ENCODE measurements around the gene ITPR1.

The ITPR1 gene

GRCh38 chr3:4533489-4534443 lies 40.6 kb downstream of the ITPR1 start:
- no peak for DNase-seq (ENCODE audit: low read depth in 2 of 2)

- no peak for DNase-seq (ENCODE audit: low read depth in 2 of 2)
These were observed 41.8 kb downstream of the ITPR1 start for GRCh38 chr3:4534906-4535305.

GRCh38 chr3:4536260-4536659 lies 43.1 kb downstream of the ITPR1 start:
- DNase-seq (ENCODE audit: low read depth in 2 of 2), result no peak

- DNase-seq (ENCODE audit: low read depth in 2 of 2), result no peak
These were observed 47.1 kb downstream of the ITPR1 start for GRCh38 chr3:4540267-4540666.

GRCh38 chr3:4543110-4543509 lies 50.0 kb downstream of the ITPR1 start:
- DNase-seq (ENCODE audit: low read depth in 2 of 2), result no peak

GRCh38 chr3:4546346-4547178 lies 53.4 kb downstream of the ITPR1 start:
- DNase-seq (ENCODE audit: low read depth in 2 of 2), result no peak

- no peak for DNase-seq (ENCODE audit: low read depth in 2 of 2)
These were observed 54.7 kb downstream of the ITPR1 start for GRCh38 chr3:4547799-4548198.

- no peak for DNase-seq (ENCODE audit: low read depth in 2 of 2)
These were observed 55.2 kb downstream of the ITPR1 start for GRCh38 chr3:4548356-4548755.

GRCh38 chr3:4548780-4549179 lies 55.6 kb downstream of the ITPR1 start:
- DNase-seq (ENCODE audit: low read depth in 2 of 2), result no peak

- DNase-seq (ENCODE audit: low read depth in 2 of 2), result no peak
These were observed 56.7 kb downstream of the ITPR1 start for GRCh38 chr3:4549896-4550295.

GRCh38 chr3:4551051-4551711 lies 58.0 kb downstream of the ITPR1 start:
- no peak for DNase-seq (ENCODE audit: low read depth in 2 of 2)

- DNase-seq (ENCODE audit: low read depth in 2 of 2), result no peak
These were observed 58.8 kb downstream of the ITPR1 start for GRCh38 chr3:4551794-4552442.

GRCh38 chr3:4552811-4553210 lies 59.7 kb downstream of the ITPR1 start:
- DNase-seq (ENCODE audit: low read depth in 2 of 2), result no peak

GRCh38 chr3:4561661-4562060 lies 68.5 kb downstream of the ITPR1 start:
- DNase-seq (ENCODE audit: low read depth in 2 of 2), result no peak

GRCh38 chr3:4562595-4562994 lies 69.4 kb downstream of the ITPR1 start:
- DNase-seq (ENCODE audit: low read depth in 2 of 2), result no peak

- no peak for DNase-seq (ENCODE audit: low read depth in 2 of 2)
These were observed 71.1 kb downstream of the ITPR1 start for GRCh38 chr3:4564270-4564669.

GRCh38 chr3:4564928-4565586 lies 71.9 kb downstream of the ITPR1 start:
- DNase-seq (ENCODE audit: low read depth in 2 of 2), result no peak

GRCh38 chr3:4565809-4566501 lies 72.8 kb downstream of the ITPR1 start:
- no peak for DNase-seq (ENCODE audit: low read depth in 2 of 2)

GRCh38 chr3:4568841-4569240 lies 75.7 kb downstream of the ITPR1 start:
- no peak for DNase-seq (ENCODE audit: low read depth in 2 of 2)

- DNase-seq (ENCODE audit: low read depth in 2 of 2), result no peak
These were observed 77.9 kb downstream of the ITPR1 start for GRCh38 chr3:4570840-4571621.

Measured in stimulated activated CD4-positive, alpha-beta T cell treated with anti-CD3 and anti-CD28 coated beads, Interleukin-12 subunit alpha, Interleukin-12 subunit beta, amount 100 ng/mL, for 24 hours (primary cell).